K562 (cell line): Measurements from ENCODE around the gene PLAAT4. TPM values are rescaled to one million over a fixed set of nuclear protein-coding genes. Genes with fewer than 3 reads are reported as not detected.

Experiments used
- ARHGAP35 ChIP-seq: fragments of 450-650 bp; IDR thresholded peaks from 2 replicates; pipeline ENCODE4 v1.6.1; 2018; ENCODE audit not compliant: partially characterized antibody
- BRD4 ChIP-seq: fragments of 200-600 bp; sonication (generic); IDR thresholded peaks from 2 replicates; pipeline ENCODE4 v1.6.1; 2017; ENCODE audit warnings: inconsistent platforms
- CBX2 ChIP-seq: fragments of 200-600 bp; sonication (generic); IDR thresholded peaks from one replicate; pipeline ENCODE4 v1.6.1; 2012; ENCODE audit warnings: mild to moderate bottlenecking, low read length, inconsistent platforms; ENCODE audit not compliant: insufficient read depth, poor library complexity, severe bottlenecking
- CCAR2 ChIP-seq: fragments of 200-400 bp; formaldehyde crosslinking; IDR thresholded peaks from 2 replicates; pipeline ENCODE4 v1.6.1; 2017; ENCODE audit warnings: mild to moderate bottlenecking, low read depth, low read length
- CEBPB ChIP-seq: fragments of 450-650 bp; IDR thresholded peaks from 2 replicates; pipeline ENCODE4 v1.6.1; 2016; ENCODE audit warnings: missing genetic modification characterization, missing compliant biosample characterization
- CHAMP1 ChIP-seq: fragments of 450-650 bp; IDR thresholded peaks from 2 replicates; pipeline ENCODE4 v1.6.1; 2016; ENCODE audit warnings: mild to moderate bottlenecking
- FOXJ2 ChIP-seq: fragments of 200-800 bp; sonication (Bioruptor generic); IDR thresholded peaks from 2 replicates; pipeline ENCODE4 v1.6.1; 2016; ENCODE audit warnings: missing genetic modification characterization, missing compliant biosample characterization
- NCOA4 ChIP-seq: fragments of 450-650 bp; IDR thresholded peaks from 2 replicates; pipeline ENCODE4 v1.6.1; 2018; ENCODE audit warnings: mild to moderate bottlenecking; ENCODE audit not compliant: partially characterized antibody
- PHTF2 ChIP-seq: fragments of 250-450 bp; sonication (Bioruptor Pico); IDR thresholded peaks from 2 replicates; pipeline ENCODE4 v1.5.0; 2021; ENCODE audit warnings: mild to moderate bottlenecking
- RNF2 ChIP-seq: sonication (generic); IDR thresholded peaks from 2 replicates; pipeline ENCODE4 v1.6.1; 2016
- TCFL5 ChIP-seq: fragments of 250-450 bp; sonication (Bioruptor Pico); conservative IDR thresholded peaks from 2 replicates; pipeline ENCODE4 v1.6.1; 2021; ENCODE audit warnings: mild to moderate bottlenecking, moderate library complexity, matching md5 sums
- ZNF23 ChIP-seq: fragments of 250-450 bp; sonication (Bioruptor Pico); IDR thresholded peaks from 2 replicates; pipeline ENCODE4 v1.4.0; 2020; ENCODE audit warnings: mild to moderate bottlenecking
- ZNF398 ChIP-seq: fragments of 250-450 bp; sonication (Bioruptor Pico); IDR thresholded peaks from 2 replicates; pipeline ENCODE4 v1.8.0; 2021; ENCODE audit warnings: moderate library complexity, mild to moderate bottlenecking, inconsistent platforms
- ZNF407 ChIP-seq: fragments of 450-650 bp; IDR thresholded peaks from 2 replicates; pipeline ENCODE4 v1.6.1; 2016; ENCODE audit warnings: low read depth
- ZNF512 ChIP-seq: IDR thresholded peaks from 2 replicates; pipeline ENCODE4 v1.6.1; 2016; ENCODE audit warnings: missing genetic modification characterization, missing compliant biosample characterization
- polyA plus RNA-seq, 8 experiments: library from polyadenylated mRNA; depleted of rRNA in 4 of 8; stranded (reverse) in 5 of 8; unstranded in 3 of 8; fragments of >200 nt; fragmentation: Nextera tagmentation in 2 of 8; fragmentation: Illumina TruSeq in 1 of 8; extraction: Ambion mirVana in 2 of 8; extraction: Trizol in 1 of 8; gene quantifications; 2 replicates each; pipeline versions ENCODE4 v1.2.1 to v1.2.3, GENCODE V29; 2011 to 2014; ENCODE audit warnings: inconsistent platforms in 1 of 8, missing spikeins in 1 of 8
- total RNA-seq, 7 experiments: library from RNA; depleted of rRNA in 6 of 7; stranded (reverse); fragments of >200 nt in 6 of 7; fragmentation: Illumina TruSeq in 2 of 7; extraction: Trizol in 2 of 7; gene quantifications; 2 replicates each; pipeline versions ENCODE4 v1.2.1 to v1.2.3, GENCODE V29; 2011 to 2021; ENCODE audit warnings: low replicate concordance in 1 of 7

PLAAT4 gene
- total and polyA plus RNA-seq, 9 of the 15 experiments (the other 6 are each of a cell fraction or from before 2014, with no cell fraction given): 0.54 to 3.0 (median 1.3) TPM; not detected in 1

GRCh38 chr11:63534895-63535461 lies 1.6 kb upstream of the PLAAT4 start (continued):
- TF ChIP-seq ZNF398 (CRISPR knock-in tag) (peak; percentile 85), CEBPB (tag) (0 out of 2 replicates have a peak, but pooled peaks have one; percentile 9), ZNF407 (no peak), BRD4 (no peak), NCOA4 (no peak), RNF2 (no peak), PHTF2 (CRISPR knock-in tag) (peak; percentile 90; the same call in 1 of the 2 replicates), CCAR2 (no peak), FOXJ2 (no peak), CBX2 (no peak), CHAMP1 (no peak), ZNF23 (CRISPR knock-in tag) (peak; percentile 85), ARHGAP35 (no peak), ZNF512 (tag) (no peak), TCFL5 (CRISPR knock-in tag) (peak; percentile 97)
